Inflammatory macrophage treated with lipopolysaccharide for 1 hour (primary cell): ENCODE data around the gene KIFC1.

Experiments used
- DNase-seq, 2 donors: peaks; one replicate each; pipeline ENCODE4 v3.0.0-alpha.2; 2020 to 2022

KIFC1 gene

DNA sequence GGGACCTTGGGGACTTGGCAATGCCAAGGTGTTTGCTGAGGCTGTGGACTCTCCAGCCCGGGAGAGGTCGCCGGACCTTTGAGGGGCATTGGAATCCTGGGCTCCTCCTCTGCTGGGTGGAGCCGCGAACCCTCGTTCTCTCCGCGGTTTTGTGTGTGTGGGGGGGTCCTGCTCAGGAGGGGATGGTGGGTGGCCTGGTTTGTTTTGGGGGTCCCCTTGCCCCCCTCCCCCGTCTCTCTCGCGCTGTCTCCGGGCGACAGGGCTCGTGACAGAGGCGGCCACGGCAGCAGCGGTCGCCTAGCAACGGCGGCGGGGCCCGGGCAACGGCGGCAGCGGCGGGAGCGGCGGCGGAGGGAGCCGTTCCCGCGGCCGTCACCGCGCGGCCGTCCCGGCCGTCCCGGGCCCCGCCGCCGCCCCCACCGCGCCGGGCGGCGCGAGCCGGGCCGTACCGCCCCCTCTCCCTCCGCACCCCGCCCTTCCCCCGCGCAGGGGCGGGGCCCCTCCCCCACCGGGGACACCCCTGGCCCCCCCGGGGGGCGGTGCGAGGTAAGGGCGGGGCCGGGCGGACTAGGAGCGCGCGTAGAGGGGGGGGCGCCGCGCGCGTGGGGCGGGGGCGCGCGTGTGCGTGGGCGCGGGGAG lies 36.1 kb downstream of the KIFC1 start:
- DNase-seq, result no peak

DNA sequence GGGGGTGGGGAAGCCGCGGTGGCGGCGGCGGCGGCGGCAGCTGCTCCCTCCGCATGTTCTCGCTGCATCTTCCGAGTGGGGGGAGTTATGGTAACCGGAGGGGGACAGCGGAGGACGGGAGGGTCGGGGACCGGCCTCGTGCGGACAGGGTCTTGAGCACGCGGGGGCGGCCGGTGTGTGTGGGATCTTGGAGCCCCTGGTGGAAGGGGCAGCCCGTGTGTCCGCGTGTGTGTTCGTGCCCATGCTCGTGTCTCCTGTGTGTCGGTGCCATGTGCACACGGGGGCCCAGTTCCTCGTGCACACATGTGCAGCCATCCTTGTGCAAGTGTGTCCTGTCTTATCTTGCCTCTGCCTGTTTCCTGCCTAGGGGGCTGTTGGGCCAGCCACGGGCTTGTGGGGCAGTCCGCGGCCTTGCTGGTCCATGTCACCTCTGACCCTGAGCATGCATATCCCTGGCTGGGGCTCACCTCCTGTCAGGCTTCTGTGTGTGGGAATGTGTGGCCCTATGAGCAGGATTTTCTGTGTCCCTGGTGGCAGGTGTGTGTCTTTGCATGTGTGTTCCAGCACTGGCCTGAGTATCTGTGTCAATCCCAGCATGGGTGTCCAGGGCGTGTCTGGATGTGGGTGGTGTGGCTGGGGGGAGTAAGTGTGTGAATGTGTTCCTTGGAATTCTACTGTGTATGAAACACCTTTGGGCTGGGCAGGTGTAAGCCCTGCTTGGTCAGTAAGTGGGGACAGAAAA lies 36.8 kb downstream of the KIFC1 start:
- DNase-seq, result no peak

DNA sequence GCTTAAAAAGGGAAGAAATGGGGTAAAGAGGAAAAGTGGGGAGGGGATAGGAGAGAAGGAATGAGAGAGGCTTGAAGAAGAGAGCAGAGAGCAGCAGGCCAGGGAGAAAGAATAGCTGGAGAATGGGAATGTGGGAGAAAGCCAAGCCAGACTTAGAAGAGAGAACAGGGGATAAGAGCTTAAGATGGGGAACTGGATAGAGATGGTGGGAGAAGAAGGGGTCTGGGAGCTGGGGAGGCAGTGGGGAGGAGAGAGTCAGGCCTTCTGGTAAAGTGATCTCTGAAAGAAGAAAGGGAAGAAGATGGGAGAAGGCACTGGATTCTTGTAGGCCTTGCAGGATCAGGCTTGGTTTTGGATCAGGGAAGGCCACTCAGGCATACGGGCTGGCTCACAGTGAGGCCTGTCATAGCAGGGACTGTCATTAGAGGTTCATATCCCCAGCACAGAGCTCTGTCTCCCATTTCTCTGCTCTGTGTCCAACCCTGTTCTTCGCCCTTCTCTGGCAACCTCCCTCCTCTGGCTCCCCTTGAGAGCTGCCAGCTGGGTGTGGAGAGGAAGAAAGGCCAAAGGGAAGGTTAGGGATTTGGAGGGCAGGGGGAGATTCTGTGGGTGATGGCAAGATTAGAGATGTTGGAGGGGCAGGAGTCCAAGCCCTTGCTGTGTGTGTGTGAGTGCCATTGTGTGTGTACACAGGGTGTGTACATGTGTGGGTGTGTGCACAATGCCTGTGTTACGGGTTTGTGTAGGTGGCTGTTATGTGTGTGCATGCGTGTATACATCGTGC lies 37.5 kb downstream of the KIFC1 start:
- no peak for DNase-seq

DNA sequence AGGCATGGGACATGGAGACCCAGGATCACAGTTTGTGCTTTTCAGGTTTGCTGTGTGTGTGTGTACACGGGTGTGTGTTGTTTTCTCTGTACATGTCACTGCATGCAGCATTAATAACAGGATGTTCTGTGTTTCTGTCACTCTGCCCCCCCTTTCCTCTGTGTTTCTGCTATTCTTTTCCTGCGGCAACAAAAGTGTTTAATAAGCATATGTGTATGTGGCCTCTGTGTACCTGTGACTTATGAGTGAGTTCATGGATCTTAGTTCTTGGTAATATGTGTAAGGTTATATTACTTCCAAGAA lies 38.1 kb downstream of the KIFC1 start:
- DNase-seq, result no peak

DNA sequence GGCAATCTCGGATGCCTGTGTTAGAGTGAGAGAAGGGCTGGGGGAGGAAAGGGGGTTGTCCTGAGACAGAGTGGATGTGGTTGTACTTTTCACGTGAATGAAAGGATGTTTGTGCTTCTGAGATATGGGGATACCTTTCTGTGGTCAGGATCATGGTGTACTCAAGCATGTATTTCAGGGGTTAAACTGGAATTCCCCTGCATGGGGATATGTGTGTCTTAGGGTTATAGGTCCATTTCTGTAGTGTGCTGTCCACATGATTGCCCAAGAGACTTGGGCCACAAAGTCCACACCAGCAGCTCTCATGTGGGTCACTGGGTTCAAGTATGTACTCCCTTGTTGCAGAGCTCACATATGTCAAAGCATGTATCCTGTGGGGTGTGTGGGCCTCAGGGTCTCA lies 38.7 kb downstream of the KIFC1 start:
- no peak for DNase-seq

DNA sequence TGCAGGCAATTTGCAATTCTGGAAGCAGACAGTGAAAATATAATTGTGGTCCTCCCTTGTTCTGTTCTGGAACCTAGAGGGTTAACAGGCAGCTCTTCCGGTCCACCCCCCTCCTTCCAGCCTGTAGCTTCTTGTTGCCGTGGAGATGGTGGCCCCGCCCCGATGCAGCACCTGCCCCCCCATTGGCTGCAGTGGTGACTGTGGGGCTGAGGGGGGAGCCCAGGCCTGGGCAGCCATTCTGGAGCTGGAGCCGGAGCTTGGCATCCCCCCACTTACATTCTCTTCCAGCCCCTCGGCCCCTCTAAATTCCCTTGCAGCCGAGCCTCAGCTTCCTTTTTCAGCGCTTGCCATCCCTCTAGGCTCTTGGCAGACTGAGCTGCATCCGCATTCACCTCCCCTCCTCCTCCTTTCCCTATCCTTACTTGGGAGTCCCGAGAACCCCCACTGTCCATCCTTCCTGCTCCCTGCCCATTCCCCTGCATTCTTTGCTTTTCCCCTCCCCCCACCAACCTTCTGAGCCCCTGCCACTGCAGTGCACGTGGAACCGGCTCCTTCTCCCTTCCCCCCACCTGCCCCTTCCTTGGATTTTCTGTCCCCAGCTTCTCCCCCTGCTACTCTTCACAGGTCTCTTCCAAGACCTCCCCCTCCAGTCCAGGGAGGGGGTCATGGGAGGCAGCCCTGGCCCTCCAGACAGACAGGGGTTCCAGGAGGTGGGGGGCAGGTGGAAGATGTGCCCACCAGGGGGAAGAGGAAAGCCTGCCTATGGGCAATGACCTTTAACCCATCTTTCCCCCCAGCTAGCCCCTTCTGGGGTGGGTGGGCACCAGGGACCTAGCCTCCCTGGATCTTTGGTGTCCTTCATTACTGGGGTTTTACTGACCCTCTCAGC lies 39.6 kb downstream of the KIFC1 start:
- DNase-seq, result no peak

DNA sequence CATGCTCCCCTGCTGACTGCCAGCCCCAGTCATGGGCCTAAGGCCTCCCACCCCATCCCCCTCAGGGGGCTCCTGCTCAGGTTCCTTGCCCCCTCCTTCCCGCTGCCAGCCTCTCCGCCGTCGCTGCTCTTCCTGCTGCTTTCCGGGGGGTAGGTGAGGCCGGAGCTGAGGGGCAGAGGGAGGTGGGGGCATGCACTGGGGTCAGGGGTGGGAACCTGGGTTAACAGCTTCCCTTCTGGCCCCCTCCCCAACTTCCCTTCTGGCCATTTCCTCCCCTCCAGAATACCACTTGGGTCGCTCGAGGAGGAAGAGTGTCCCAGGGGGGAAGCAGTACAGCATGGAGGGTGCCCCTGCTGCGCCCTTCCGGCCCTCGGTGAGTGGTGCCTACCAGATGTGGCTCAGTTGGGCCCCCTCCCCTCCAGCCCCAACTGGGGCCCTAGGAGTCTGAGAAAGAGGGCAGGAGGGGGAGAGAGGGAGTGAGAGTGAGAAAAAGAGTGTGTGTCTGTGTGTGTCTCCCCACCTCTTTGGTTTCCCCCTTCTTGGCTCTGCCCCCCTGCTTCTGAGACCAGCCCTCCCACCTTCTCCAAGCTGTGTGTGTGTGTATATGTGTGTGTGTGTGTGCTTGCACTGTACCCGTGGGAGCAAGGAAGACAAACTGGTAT lies 40.4 kb downstream of the KIFC1 start:
- no peak for DNase-seq

DNA sequence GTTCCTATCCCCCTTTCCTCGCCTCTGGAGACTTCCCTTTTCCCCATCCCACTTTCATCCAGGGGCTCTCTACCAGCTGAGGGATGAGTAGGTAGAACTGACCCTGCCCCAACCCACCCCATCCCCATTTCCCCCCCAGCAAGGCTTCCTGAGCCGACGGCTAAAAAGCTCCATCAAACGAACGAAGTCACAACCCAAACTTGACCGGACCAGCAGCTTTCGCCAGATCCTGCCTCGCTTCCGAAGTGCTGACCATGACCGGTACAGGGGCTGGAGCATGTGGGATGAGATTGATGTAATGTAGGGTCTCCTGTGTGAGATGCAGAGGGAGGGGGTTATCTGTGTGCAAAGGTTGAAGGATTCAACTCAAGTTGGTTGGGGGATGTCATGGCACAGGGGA lies 40.9 kb downstream of the KIFC1 start:
- DNase-seq, result no peak

DNA sequence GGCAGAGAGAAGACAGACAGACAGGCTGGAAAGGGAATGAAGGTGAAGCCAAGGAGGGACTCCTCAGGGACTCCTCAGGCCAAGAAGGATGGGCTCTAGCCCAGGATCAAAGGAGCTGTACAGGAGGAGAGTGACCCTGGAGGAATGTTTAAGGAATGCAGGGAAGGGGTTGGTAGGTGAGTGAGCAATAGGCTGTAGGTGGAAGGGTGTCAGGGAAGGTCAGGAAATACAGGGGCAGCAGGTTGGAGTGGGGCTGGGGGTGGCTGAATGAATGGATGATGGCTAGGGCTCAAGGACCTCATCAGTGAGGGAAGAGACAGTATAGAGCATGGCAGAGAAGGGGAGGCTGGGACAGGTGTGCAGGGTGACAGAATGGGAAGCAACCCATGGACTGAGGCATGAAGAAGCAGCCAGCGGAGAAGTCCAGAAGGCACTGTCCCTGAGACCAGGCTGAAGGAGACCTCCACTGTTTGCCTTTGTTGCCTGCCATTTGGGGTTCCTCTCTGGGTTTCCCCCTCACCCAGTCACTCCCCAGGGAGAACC lies 41.4 kb downstream of the KIFC1 start:
- DNase-seq, result no peak

DNA sequence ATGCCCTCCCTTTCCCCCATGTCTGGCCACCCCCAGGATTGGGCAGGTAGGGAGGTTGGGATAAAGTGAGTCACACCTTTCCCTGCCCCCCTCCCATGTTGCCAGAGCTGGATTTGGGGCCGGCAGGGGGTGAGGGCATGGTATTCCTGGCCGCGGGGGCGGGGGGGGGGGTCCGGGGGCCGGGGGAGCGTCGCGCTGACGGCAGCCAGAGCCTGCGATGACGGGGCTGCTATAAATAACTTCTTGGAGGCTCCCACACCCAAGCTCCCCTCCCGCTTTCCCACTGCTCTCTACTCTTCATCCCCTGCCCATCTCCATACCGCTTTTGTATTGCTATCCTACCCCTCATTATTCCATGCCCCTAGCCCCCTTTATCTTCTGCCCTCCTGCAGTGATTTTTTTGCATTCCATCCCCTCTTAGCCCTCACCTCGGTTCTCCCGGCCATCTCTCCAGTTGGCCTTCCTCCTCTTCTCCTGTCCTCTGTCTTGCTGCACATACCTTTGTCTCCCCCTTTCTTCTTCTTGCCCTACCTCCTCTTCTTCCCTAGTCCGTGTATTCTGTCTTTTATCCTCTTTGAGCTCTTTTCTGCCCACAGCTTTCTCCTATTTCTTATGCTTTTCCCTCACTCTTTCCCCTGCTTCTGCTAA lies 42.0 kb downstream of the KIFC1 start:
- no peak for DNase-seq

DNA sequence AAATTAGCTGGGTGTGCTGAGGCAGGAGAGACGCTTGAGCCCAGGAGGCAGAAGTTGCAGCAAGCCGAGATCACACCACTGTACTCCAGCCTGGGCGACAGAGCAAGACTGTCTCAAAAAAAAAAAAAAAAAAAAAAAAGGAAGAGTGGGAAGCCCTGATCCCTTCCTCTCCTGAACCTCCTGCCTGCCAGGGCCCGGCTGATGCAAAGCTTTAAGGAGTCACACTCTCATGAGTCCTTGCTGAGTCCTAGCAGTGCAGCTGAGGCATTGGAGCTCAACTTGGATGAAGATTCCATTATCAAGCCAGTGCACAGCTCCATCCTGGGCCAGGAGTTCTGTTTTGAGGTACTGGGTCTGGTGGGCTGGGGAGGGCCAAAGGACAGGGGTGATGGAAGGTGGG lies 43.3 kb downstream of the KIFC1 start:
- DNase-seq, result peak; percentile 47 to 82

DNA sequence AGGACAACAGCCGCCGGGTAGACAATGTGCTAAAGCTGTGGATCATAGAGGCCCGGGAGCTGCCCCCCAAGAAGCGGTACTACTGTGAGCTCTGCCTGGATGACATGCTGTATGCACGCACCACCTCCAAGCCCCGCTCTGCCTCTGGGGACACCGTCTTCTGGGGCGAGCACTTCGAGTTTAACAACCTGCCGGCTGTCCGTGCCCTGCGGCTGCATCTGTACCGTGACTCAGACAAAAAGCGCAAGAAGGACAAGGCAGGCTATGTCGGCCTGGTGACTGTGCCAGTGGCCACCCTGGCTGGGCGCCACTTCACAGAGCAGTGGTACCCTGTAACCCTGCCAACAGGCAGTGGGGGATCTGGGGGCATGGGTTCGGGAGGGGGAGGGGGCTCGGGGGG lies 46.0 kb downstream of the KIFC1 start:
- no peak for DNase-seq

DNA sequence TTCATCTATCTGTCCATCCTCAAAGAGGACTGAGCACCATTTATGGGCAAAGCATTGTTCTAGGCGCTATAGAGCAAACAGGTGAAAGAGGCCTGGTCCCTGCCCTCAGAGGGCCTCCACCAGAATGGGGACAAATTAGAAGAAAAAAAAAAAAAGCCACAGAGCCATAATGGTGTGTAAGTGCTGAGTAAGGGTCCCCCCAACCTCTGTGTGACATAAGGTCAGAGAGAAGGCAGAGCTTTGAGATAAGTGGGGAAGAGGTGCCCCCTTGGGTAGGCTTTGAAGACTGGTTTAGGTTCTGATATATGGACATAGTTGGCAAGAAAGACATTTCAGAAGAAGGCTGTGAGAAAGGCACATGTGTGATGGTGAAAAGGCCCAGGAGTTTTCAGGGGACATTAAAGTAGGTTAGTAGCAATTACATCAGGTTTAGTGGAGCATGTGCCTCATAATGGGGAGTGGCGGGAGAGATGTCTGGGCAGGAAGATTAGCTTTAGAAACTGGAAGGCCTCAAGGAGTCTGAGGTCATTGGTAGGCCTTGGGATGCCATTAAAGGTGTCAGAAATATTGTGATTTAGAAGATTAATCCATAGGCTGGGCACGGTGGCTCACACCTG lies 47.5 kb downstream of the KIFC1 start:
- no peak for DNase-seq

DNA sequence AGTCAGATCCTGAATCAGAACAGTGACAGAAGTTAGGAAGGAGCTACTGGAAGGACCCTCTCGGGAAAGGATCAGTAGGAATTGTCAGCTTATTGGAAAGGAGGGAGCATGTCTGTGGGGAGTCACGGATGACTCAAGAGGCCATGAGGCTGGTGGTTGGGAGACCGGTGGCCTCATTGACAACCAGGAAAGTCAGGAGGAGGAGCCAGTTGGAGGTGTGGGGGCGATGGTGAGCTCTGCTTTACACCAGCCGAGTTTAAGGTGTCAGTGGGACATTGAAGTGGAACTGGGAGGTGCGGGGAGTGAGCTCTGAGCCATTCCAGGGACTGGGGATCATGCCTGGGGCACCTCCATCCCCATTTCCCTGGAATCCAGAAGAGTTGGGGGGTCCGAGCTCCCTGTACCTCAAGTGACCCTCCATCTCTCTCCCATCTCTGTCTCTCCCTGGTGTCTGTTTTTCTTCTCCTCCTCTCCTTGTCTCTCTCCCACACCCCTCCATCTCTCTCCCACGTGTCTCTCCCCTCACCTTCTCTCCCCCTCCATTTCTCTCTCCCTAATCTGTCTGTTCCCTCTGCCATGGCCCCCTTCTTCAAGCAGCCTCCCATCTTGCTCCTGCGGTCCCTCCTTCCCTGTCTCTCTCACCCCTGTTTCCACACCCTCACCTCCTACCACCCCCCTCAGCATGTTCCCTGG lies 48.5 kb downstream of the KIFC1 start:
- no peak for DNase-seq

DNA sequence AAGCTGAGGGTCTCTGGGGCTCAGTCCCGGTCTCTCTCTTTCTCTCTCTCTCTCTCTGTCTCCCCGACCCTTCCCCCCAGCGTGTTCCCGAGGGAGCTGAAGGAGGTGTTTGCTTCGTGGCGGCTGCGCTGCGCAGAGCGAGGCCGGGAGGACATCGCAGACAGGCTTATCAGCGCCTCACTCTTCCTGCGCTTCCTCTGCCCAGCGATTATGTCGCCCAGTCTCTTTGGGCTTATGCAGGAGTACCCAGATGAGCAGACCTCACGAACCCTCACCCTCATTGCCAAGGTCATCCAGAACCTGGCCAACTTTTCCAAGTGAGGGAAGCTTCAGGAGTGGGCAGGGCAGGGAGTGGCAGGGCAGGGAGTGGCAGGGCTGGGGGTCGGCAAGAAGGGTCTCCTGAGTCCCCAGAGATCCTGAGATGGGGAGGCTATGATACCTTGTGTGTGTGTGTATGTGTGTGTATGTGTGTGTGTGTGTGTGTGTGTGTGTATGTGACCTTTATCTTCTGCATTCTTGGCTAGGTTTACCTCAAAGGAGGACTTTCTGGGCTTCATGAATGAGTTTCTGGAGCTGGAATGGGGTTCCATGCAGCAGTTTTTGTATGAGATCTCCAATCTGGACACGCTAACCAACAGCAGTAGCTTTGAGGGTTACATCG lies 49.2 kb downstream of the KIFC1 start:
- DNase-seq, result no peak

DNA sequence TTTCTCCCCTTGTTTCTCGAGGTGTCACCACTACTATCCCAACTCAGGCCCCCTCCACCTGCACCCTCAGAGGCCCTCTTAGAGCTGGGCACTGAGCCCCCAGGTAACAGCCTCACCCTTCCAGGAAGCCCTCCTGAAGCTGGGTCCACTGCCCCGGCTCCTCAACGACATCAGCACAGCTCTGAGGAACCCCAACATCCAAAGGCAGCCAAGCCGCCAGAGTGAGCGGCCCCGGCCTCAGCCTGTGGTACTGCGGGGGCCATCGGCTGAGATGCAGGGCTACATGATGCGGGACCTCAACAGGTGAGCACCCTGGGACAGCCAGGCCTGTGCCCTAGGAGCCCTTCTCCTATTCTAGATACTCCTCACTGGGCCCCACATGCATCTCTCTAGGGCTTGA lies 49.8 kb downstream of the KIFC1 start:
- DNase-seq, result no peak

DNA sequence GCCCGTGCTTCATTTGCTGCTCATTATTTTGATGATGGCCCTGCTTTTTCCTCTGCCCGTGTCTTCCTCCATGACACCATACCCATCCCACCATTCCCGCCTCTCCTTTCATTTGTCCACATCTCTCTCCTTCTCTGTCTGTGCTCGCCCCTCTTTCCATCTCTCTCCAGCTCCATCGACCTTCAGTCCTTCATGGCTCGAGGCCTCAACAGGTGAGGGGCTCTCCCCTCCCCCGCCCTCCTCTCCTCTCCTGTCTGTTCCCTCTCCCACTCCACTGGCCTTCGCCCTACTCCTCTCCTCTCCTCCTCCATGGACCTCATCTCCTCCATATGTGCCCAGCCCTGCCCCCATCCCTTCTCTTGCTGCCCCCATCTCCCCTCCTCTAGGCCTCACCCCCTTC lies 50.7 kb downstream of the KIFC1 start:
- no peak for DNase-seq

DNA sequence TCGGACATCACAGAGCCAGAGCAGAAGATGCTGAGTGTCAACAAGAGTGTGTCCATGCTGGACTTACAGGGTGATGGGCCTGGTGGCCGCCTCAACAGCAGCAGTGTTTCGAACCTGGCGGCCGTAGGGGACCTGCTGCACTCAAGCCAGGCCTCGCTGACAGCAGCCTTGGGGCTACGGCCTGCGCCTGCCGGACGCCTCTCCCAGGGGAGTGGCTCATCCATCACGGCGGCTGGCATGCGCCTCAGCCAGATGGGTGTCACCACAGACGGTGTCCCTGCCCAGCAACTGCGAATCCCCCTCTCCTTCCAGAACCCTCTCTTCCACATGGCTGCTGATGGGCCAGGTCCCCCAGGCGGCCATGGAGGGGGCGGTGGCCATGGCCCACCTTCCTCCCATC lies 51.4 kb downstream of the KIFC1 start:
- DNase-seq, result no peak

DNA sequence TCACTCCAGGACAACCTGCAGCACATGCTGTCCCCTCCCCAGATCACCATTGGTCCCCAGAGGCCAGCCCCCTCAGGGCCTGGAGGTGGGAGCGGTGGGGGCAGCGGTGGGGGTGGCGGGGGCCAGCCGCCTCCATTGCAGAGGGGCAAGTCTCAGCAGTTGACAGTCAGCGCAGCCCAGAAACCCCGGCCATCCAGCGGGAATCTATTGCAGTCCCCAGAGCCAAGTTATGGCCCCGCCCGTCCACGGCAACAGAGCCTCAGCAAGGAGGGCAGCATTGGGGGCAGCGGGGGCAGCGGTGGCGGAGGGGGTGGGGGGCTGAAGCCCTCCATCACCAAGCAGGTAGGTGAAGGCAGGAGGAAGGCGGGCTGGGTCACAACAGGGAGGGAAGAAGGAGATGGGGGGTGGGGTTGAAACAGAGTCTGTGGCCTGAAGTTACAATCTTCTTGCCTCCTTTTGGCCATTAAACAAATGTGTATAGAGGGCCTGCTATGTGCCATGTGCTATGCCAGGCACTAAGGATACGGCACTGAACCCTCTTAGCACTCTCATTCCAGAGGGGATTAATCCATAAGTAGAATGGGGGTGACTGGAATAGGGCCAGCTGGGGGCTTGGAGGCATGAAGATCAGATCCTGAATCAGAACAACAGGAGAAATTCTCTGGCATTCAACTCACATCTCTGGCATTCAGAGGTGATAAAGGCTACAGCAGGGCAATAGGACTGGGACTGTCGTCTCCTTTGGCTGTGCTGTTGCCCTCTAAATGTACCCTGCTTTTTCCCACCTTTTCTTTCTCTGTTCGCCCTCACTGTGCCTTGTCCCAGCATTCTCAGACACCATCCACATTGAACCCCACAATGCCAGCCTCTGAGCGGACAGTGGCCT lies 52.2 kb downstream of the KIFC1 start:
- no peak for DNase-seq
